Esophagus muscularis mucosa (tissue), 3 donors: ENCODE data around the gene RXRA.

Source experiments
- POLR2A ChIP-seq: fragments of 450-650 bp; IDR thresholded peaks from one replicate; pipeline ENCODE4 v1.6.1; 2017; ENCODE audit warnings: antibody characterized with exemption, moderate library complexity, mild to moderate bottlenecking, low read depth
- TF ChIP-seq, protein P1 (sequence below), 3 experiments: fragments of 200-600 bp in 2 of 3; fragments of 450-650 bp in 1 of 3; sonication (generic) in 2 of 3; IDR thresholded peaks; one replicate each; pipeline ENCODE4 v1.5.1; 2017 to 2019; ENCODE audit warnings: antibody characterized with exemption in 3 of 3, mild to moderate bottlenecking in 2 of 3, moderate library complexity in 1 of 3

DNA sequence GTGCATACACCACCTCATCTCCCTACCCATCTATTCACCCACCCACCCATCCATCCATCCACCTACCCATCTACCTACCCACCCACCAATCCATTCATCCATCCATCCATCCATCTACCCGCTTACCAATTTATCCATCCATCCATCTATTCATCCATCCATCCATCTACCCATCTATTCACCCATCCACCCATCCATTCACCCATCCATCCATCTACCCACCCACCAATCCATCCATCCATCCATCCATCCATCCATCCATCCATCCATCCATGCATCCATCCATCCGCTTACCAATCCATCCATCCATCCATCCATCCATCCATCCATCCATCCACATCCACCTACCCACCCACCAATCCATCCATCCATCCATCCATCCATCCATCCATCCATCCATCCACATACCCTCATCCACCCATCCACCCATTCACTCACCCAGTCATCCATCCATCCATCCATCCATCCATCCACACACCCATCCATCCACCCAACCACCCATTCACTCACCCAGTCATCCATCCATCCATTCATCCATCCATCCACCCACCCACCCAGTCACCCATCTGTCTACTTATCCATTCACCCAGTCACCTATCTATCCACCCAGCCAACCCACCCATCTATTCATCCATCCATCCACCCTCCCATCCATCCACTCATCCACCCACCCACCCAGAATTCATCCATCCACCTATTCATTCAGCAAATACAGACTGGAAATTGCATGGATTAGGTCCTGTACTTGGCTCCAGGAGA lies 125.6 kb downstream of the RXRA start:
- TF ChIP-seq POLR2A = no peak
- TF ChIP-seq, protein P1, sequence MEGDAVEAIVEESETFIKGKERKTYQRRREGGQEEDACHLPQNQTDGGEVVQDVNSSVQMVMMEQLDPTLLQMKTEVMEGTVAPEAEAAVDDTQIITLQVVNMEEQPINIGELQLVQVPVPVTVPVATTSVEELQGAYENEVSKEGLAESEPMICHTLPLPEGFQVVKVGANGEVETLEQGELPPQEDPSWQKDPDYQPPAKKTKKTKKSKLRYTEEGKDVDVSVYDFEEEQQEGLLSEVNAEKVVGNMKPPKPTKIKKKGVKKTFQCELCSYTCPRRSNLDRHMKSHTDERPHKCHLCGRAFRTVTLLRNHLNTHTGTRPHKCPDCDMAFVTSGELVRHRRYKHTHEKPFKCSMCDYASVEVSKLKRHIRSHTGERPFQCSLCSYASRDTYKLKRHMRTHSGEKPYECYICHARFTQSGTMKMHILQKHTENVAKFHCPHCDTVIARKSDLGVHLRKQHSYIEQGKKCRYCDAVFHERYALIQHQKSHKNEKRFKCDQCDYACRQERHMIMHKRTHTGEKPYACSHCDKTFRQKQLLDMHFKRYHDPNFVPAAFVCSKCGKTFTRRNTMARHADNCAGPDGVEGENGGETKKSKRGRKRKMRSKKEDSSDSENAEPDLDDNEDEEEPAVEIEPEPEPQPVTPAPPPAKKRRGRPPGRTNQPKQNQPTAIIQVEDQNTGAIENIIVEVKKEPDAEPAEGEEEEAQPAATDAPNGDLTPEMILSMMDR (IDR thresholded peaks at IDR 0.05) = no peak
